ENCODE results near the gene UBE2Q1.

- TF ChIP-seq EZH2 (IDR thresholded peaks at IDR 0.05; ENCODE audit: insufficient read depth, poor library complexity, severe bottlenecking) (no peak), EZH2phosphoT487 (IDR thresholded peaks at IDR 0.05; ENCODE audit: insufficient read depth, low read depth) (no peak)
Measured at GRCh38 chr1:154517661-154518060, 40.8 kb downstream of the UBE2Q1 start.

Data from GM23248 (cell line).